Measurements from ENCODE around the gene BRSK1.

The BRSK1 gene

DNA sequence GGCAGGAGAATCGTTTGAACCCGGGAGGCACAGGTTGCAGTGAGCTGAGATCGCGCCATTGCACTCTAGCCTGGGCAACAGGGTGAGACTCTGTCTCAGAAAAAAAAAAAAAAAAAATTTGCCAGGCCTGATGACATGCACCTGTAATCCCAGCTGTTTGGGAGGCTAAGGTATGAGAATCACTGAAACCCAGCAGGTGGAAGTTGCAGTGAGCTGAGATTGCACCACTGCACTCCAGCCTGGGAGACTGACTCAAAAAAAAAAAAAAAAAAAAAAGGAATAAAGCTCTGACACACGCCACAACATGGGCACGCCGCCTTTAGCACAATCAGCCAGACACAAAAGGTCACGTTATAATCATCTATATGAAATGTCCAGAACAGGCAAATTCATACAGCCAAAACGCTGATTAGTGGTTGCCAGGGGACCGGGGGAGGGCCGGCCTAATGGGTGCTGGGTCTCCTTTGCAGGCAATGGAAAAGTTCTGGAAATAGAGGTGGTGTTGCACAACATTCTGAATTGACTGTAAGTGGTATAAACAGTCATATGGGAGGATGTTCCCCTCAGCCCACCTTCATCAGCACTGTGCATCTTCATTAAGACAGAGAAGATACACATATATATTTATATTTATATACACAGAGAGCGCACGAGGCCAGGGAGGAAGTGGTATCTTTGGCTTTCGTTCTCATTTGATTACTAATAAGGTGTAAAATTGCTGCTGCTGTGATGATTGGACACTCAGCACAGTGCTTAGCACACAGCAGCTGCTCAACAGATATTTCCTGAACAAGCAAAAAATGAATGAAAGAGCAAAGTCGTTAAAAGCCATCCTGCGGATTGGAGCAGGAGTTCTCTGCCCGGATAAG lies 7.7 kb upstream of the BRSK1 start:
- no peak for DNase-seq

DNA sequence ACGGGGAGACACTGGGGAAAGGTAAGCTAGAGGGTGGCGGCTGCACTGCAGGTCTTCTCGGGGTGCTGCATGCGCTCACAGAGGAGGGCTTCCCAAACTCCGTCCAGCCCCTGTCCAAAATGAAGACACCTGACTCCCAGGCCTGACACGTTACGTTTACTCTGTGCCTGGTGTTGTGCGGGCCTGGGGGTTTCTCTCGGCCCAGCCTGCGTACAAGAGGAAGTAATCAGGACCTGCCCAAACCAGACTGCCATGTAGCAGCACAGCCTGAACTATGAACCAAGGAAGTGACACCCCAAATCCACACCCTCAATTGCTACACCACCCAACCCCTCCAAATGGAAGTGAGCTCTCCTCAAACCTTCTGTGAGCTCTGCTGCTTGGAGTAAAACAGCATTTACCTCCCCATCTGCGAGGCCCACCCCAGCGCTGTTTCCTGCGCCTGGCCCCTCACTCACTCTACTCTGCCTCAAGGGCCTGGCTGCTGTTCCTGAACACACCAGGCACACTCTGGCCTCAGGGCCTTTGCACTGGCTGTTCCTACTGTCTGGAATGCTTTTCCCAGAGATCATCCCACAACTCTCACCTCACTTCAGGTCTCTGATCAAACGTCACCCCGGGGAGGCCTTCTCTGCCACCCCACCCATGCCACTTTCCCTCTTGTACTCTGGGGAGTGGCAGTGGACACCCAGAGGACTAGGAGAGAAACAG lies 6.9 kb upstream of the BRSK1 start:
- DNase-seq, result no peak

DNA sequence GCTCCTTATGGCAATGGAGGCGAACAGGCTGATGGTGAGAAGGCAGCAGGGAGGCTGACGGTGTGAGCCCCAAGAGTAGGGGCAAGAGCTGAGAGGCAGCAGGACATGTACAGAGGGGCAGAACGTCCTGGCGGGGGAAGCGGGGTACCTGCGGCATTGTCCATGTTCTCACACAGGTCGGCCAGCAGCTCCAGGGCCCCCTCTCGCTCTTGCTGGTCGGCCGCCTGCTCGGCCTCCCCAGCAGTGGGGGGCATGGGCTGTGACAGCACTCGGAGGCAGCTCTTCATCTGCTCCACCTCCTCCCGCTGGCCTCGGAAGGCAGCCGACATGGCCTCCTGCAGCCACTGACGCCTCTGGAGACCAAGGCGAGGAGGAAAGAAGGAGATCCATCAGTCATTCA lies 6.3 kb upstream of the BRSK1 start:
- DNase-seq, result no peak

DNA sequence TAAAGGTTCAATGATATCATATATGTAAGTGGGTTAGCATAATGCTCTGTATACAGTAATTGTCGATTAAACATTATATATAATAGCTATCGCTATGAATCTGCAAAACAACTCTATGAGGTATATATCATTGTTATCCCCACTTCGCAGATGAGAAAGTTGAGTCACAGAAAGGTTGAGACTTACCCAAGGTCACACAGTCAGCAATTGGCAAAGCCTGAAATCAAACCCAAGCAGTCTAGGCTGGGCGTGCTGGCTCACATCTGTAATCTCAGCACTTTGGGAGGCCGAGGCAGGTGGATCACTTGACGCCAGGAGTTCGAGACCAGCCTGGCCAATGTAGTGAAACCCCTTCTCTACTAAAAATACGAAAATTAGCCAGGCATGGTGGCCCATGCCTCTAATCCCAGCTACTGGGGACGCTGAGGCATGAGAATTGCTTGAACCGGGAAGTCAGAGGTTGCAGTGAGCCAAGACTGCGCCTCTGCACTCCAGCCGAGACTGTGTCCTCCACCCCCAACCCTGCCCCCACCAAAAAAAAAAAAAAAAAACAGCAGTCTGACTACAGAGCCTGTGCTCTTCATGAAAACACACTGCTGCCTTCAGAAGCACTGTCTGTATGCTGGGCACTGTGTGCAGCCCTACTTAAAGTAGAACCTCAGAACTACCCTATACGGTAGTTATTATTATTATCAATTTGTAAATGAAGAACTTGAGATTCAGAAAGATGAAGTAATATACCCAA lies 5.2 kb upstream of the BRSK1 start:
- DNase-seq, result no peak

DNA sequence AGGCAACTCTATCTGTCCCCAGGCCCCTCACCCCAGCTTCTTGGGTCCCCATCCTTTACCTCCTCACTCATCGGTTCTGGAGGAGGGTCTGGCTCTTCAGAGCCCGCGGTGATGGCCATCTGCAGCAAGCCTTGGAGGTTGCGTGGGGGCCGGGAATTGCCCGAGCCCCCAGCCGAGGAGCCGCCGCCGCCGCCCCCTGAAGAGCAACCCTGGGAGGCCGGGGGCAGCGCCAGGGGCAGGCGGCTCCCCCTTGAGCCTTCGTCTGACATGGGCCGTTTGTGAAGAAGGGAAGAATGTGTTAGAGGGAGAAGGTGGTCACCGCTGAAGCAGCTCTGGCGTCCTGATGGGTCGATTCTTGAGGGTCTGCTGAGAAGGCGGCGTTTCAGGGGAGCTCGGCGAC lies 4.5 kb upstream of the BRSK1 start:
- DNase-seq, result no peak

DNA sequence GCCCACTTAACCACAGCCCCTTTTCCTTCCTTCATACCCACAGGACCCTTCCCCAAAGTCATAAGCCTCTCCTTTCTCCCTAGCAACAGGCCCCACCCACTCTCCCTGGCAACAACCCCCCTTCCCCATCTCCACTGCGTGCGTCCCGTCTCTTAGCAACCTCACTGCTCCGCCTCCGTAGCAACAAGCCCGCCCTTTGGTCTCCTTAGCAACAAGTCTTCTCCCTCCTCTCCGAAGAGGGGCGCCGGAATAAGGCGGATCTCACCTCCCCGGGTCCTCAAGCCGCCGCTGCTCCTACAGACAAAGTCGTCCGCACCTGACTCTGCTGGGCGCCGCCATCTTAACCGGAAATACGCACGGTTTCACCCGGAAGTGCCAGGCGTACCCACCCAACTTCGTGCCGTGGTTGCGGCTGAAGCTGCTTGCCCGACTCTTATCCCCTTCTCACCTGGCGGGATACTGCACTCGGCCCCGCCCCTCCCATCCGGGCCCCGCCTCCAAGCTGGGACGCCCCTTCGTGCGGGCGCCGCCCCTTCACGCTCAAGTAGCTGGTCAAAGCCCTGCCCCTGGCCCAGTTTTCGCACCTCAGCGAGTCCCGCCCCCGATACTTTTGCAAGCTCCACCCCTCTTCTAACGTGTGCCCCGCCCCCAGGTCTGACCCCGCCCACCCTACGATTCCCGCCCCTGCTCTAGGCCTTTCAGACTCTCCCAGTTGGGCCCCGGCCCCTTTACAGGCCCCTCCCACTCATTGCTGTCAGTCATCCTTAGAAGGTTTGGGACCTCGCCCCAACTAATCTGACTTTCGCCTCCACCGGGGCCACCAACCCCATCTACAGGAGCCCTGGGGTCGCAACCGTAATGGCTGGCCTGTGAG lies 3.8 kb upstream of the BRSK1 start, which contains the start of gene HSPBP1:
HSPBP1 (minus strand) TSS at position 341 of the 874 bp plus-strand sequence. CDS start 502 bp downstream, outside the sequence.
- peak; percentile 98 for DNase-seq

DNA sequence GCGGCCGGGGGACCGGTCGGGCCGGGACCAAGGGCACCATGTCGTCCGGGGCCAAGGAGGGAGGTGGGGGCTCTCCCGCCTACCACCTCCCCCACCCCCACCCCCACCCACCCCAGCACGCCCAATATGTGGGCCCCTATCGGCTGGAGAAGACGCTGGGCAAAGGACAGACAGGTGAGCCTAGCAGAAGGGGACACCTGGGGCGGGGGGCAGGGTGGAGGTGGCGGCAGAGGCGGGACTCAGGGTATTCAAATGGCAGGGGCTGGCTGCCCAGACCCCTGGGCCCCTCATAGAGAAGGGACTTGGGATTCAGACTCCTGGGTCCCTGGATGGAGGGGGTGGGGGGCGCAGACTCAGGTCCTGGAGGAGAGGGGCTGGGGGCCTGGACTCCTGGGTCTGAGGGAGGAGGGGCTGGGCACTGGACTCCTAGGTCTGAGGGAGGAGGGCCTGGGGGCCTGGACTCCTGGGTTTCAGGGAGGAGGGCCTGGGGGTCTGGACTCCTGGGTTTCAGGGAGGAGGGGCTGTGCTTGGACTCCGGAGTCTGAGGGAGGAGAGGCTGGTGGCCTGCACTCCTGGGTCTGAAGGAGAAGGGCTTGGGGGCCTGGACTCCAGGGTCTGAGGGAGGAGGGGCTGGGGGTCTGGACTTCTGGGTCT lies 735 bp downstream of the BRSK1 start:
- DNase-seq, result peak; percentile 23

DNA sequence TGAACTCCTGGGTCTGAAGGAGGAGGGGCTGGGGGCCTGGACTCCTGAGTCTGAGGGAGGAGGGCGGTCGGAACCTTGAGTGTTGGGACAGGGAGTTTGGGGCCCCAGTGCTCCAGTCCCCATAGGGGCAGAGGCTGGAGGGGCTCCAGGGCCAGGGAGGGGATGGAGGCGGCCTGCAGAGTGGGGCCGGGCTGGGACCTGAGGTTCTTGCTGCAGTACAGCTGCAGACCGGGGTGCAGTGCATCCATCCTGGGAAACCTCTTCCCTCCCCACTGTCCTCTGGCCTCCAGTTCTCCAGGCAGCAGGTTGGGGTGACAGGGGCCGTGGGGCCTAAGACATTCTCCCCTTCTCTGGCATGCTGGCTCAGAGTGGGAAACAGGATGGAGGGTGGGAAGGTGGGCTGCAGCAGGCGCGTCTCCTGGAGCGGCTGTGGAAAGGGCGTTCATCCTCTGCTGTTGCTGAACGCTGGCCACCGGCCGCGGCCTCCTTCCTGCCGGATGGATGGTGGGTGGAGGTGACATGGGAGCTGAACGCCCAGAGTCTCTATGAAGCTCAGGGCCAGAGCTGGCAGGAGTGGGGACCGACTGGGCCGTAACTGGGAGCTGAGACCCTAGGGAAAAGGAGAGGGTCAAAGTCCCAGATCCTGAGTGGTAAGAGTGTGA lies 1.6 kb downstream of the BRSK1 start:
- peak; percentile 14 for DNase-seq

DNA sequence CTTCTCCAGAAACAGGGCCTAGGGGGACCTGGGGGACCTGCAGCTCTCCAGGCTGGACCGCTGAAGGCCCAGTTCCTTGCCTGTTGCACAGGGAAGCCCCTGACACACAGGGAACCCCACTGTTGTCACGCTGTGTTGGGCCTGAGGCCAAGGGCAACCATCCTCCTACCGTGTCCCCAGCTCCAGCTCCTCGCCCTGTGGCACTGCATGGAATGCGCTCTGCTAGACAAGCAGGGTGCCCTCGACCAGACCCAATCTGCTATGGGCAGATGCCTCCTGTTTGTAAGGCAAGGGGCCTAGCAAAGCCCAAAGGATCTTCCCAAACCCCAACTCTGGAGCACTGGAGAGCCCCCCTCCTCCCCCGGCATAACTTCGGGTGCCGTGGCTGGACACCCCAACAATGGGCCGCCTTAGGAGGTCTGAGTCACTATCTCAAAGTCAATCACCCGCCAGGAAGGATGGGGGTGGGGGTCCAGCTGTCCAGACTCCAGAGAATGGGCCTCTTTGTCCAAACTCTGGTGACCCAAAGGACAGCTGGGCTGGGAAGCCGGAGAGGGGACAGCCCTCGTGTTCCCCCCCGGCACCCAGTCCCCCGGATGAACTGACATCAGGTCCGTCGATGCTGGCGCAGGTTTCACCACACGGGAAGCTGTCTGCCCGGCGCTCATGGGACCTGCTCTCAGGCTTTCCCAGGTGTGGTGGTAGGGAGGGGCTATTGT lies 3.7 kb downstream of the BRSK1 start:
- DNase-seq, result no peak

DNA sequence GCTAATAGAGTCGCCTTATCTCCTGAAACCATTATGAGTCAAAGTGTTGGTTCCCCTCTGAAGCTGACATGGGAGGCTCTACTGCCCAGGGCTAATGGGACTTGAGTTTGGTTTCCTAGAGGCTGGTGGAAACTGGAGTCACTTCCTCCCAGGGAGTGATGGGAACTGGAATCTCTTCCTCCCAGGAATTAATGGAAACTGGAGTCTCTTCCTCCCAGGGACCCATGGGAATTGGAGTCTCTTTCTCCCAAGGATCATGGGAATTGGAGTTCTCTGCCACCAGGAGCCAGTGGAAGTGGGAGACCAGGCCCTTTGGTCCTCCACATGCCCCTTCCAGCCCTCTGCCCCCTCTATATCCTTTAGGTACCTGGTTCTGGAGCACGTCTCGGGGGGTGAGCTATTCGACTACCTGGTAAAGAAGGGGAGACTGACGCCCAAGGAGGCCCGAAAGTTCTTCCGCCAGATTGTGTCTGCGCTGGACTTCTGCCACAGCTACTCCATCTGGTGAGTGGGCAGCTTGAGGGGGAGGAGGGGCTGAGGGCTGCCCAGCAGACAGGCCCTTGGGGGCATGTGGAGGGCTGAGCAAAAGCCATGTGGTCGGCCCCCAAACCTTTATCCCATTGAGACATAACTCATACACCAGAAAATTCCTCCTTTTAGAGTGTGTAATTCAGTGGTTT lies 5.5 kb downstream of the BRSK1 start:
- DNase-seq, result no peak

DNA sequence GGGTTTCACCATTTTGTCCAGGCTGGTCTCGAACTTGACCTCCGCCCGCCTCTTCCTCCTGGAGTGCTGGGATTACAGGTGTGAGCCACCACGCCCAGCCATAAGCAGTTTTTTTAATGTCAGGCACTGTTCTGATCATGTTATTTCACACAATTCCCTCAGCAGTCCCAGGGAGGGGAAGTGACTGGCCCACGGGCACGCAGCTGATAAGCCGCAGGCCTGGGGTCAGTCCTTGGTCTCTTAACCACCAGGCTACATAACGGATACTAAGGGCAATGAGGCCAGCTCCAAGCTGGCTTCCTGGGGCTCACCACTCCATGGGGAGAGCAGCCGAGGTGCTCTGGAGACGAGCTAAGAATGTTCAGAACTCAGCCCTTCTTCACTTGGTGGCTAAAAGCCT lies 13.5 kb downstream of the BRSK1 start:
- DNase-seq, result no peak

DNA sequence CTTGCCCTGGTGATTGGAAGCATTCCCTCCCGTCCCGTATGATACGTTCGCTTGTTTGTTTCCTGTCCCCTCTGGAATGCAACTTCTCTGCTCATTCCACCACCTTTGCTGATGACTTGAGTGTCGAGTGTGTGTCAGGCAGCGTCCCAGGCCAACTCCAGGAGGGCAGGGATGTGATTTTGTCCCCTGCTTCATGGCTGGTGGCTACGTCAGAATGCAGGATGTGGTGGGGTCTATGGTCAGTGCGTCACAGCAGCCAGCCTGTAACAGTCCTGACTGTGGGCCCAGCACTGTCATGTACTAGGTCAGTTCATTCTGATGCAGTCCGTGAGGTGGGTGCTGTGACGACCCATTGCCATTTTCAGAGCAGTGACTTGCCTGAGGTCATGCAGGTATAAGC lies 16.2 kb downstream of the BRSK1 start:
- DNase-seq, result no peak

DNA sequence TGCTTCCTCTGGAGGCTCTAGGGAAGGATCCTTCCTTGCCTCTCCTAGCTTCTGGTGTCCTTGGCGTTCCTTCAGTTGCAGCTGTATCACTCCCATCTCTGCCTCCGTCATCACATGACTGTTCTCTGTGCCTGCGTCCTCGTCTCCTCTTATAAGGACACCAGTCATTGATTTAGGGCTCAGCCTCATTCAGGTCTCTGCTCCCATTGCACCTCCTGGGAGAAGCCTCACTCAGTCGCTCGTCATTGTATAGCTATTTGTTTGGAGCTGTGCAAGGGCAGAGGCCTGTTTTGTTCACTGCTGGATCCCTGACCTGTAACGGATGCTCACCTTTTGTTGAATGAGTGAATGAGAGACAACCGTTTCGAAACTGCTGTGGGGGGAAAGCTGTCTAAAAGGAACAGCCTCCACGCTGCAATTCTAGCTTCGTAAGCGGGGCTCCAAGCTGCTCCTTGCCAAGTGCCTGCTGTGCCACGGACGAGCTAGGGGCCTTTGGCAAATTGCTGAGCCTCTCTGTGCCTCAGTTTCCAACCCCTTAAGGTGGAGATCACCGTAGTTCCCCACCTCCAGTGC lies 17.2 kb downstream of the BRSK1 start:
- no peak for DNase-seq

DNA sequence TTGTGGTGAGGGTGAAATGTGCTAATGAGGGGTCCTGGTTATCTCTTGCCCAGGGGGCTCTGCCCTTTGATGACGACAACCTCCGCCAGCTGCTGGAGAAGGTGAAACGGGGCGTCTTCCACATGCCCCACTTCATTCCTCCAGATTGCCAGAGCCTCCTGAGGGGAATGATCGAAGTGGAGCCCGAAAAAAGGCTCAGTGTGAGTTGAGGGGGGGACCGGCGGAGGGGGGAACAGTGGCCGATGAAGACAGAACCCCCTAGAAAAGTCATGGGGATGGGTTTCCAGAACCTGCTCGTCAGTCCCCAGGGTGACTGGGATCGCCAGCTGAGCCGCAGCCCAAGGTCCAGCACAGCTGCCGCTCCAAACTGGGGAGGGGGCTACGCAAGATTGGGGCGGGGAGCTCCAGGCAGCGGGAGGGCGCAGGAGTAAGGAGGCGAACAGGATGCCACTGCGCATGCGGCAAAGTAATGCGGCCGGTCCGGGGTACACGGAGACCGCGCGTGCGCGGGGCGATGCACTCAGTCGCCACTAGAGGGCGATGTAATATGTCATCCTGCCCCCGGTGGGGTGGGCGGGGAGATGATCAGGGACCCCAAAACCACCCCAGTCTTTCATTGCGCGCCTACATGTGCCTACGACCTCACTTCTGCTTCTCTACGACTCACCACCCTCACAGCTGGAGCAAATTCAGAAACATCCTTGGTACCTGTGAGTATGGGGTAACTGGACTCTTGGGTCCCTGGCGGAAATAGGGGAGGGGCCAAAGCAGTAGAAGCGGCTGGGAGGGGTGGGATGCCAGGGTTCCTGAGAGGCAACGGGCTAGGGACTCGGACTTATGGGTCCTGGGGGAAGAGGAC lies 17.9 kb downstream of the BRSK1 start:
- DNase-seq, result peak; percentile 95

DNA sequence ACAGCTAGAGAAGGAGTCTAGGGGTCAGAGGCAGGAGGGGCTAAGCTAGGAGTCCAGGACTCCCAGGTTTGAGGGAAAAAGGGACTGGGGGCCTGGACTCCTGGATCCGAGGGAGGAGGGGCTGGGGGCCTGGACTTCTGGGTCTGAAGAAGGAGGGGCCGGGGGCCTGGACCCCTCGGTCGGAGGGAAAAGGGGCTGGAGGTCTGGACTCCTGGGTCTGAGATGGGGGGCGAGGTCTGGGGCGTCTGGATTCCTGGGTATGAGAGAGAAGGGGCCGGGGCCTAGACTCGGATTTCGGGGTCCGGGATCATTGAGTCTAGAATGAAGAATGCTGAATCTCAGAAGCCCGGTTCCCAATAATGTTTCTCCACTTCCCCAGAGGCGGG lies 18.5 kb downstream of the BRSK1 start:
- no peak for DNase-seq

DNA sequence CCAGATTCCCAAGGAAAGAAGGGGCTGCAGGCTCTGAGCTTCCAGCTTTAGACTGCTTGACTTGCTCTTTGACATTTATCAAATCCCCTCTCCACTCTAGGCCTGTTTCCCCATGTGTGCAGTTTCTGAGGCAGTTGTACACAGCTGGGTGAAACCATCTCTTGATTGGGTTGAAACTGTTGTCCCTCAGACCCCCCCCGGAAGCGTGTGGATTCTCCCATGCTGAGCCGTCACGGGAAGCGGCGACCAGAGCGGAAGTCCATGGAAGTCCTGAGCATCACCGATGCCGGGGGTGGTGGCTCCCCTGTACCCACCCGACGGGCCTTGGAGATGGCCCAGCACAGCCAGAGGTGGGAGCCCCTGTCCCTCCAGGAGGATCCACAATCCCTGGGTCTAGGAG lies 19.7 kb downstream of the BRSK1 start:
- no peak for DNase-seq

DNA sequence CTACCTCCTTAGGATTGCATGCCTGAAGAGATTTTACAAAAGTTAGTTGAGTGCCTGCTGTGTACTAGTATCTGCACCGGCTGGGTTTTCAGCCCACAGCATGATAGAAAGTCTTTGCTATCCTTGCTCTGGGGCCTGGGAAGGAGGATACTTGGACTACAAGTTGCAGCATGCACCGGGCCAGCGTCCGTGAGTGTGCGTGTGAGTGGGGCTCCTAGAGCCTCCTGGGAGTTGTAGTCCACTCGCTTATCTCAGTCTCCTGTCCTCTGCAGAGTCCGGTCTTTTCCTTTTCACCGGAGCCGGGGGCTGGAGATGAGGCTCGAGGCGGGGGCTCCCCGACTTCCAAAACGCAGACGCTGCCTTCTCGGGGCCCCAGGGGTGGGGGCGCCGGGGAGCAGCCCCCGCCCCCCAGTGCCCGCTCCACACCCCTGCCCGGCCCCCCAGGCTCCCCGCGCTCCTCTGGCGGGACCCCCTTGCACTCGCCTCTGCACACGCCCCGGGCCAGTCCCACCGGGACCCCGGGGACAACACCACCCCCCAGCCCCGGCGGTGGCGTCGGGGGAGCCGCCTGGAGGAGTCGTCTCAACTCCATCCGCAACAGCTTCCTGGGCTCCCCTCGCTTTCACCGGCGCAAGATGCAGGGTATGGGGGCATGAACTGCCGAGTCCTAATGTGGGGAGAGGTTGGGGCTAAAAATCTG lies 20.6 kb downstream of the BRSK1 start:
- peak; percentile 42 for DNase-seq

DNA sequence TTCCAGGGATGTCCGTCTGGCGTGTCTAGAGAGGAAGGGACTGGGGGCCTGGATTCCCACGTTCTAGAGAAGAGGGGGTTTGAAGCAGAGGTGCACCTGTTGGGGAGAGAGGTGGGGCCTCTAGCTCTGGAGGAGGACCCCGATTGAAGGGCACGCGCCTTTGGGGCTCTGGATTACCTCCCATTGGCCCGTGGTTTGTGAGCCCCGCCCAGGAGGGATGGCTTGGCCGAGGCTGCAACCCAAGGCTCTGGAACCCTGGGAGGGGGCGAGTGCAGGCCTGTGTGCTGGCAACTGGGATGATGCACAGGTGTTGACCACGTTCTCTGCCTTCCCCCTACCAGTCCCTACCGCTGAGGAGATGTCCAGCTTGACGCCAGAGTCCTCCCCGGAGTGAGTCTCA lies 21.2 kb downstream of the BRSK1 start:
- no peak for DNase-seq
